Measurements from ENCODE around the gene IL36B. TPM values are rescaled to one million over a fixed set of nuclear protein-coding genes. Genes with fewer than 3 reads are reported as not detected.

Gene IL36B
- total RNA-seq, 1 donor from 2014 or later = not detected

GRCh38 chr2:113093613-113093977, 40.9 kb upstream of the IL36B start:
- Mint-ChIP-seq H3K27me3 (ENCODE audit: unreplicated experiment) (no peaks in the 10 kb centered on the region), H3K4me3 (ENCODE audit: unreplicated experiment) (no peak overlapping the region), H3K27ac (ENCODE audit: unreplicated experiment) (no peak overlapping the region), H3K9me3 (ENCODE audit: unreplicated experiment) (no peaks in the 10 kb centered on the region), H3K4me1 (ENCODE audit: unreplicated experiment) (no peaks in the 10 kb centered on the region), H3K36me3 (ENCODE audit: low read depth, unreplicated experiment) (no peaks in the 10 kb centered on the region)
- TF ChIP-seq CTCF (IDR thresholded peaks at IDR 0.05; ENCODE audit: unreplicated experiment) = no peak
- no peak for DNase-seq (ENCODE audit: low spot score)

GRCh38 chr2:113092864-113093612, 40.4 kb upstream of the IL36B start:
- Mint-ChIP-seq H3K36me3 (ENCODE audit: low read depth, unreplicated experiment) (no peaks in the 10 kb centered on the region), H3K9me3 (ENCODE audit: unreplicated experiment) (no peaks in the 10 kb centered on the region), H3K4me1 (ENCODE audit: unreplicated experiment) (no peaks in the 10 kb centered on the region), H3K4me3 (ENCODE audit: unreplicated experiment) (no peak overlapping the region), H3K27me3 (ENCODE audit: unreplicated experiment) (no peaks in the 10 kb centered on the region), H3K27ac (ENCODE audit: unreplicated experiment) (no peak overlapping the region)
- no peak for DNase-seq (ENCODE audit: low spot score)
- TF ChIP-seq CTCF (IDR thresholded peaks at IDR 0.05; ENCODE audit: unreplicated experiment) = no peak

GRCh38 chr2:113091231-113091896, 38.7 kb upstream of the IL36B start:
- DNase-seq (ENCODE audit: low spot score) = no peak
- H3K9me3 Mint-ChIP-seq (ENCODE audit: unreplicated experiment) = no peaks in the 10 kb centered on the region
- no peak overlapping the region for H3K27ac Mint-ChIP-seq (ENCODE audit: unreplicated experiment)
- no peaks in the 10 kb centered on the region for H3K4me1 Mint-ChIP-seq (ENCODE audit: unreplicated experiment)
- no peaks in the 10 kb centered on the region for H3K27me3 Mint-ChIP-seq (ENCODE audit: unreplicated experiment)
- H3K36me3 Mint-ChIP-seq (ENCODE audit: low read depth, unreplicated experiment) = no peaks in the 10 kb centered on the region
- H3K4me3 Mint-ChIP-seq (ENCODE audit: unreplicated experiment) = no peak overlapping the region
- no peak for TF ChIP-seq CTCF (IDR thresholded peaks at IDR 0.05; ENCODE audit: unreplicated experiment)

GRCh38 chr2:113089916-113090315, 37.2 kb upstream of the IL36B start:
- no peaks in the 10 kb centered on the region for H3K9me3 Mint-ChIP-seq (ENCODE audit: unreplicated experiment)
- H3K4me3 Mint-ChIP-seq (ENCODE audit: unreplicated experiment) = no peak overlapping the region
- no peaks in the 10 kb centered on the region for H3K4me1 Mint-ChIP-seq (ENCODE audit: unreplicated experiment)
- no peak for TF ChIP-seq CTCF (IDR thresholded peaks at IDR 0.05; ENCODE audit: unreplicated experiment)
- peaks cover 3% of the 10 kb centered on the region for H3K27me3 Mint-ChIP-seq (ENCODE audit: unreplicated experiment)
- no peaks in the 10 kb centered on the region for H3K36me3 Mint-ChIP-seq (ENCODE audit: low read depth, unreplicated experiment)
- DNase-seq (ENCODE audit: low spot score) = no peak
- H3K27ac Mint-ChIP-seq (ENCODE audit: unreplicated experiment) = no peak overlapping the region
